Dermis microvascular lymphatic vessel endothelial cell (primary cell): Measurements from ENCODE around the gene NEK11. TPM values are rescaled to one million over a fixed set of nuclear protein-coding genes. Genes with fewer than 3 reads are reported as not detected.

Experiments
- DNase-seq, 2 donors: peaks; one replicate each; pipeline versions ENCODE4 v3.0.0 to v3.0.0-alpha.2; 2010; ENCODE audit warnings: low read depth in 2 of 2
- total RNA-seq: library from RNA; depleted of rRNA; stranded (reverse); fragments of >200 nt; gene quantifications from 2 replicates; pipeline ENCODE4 v1.2.1, GENCODE V29; 2014

The NEK11 gene
- total RNA-seq, 1 donor from 2014 or later = 1.7 TPM

GRCh38 chr3:131223373-131224289 is 197.0 kb downstream of the NEK11 start:
- no peak for DNase-seq

GRCh38 chr3:131224886-131225550 is 198.3 kb downstream of the NEK11 start:
- no peak for DNase-seq

- no peak for DNase-seq
These were observed 201.8 kb downstream of the NEK11 start for GRCh38 chr3:131228522-131228921.

- DNase-seq = peak in 1 of 2 donors; percentile 18
These were observed 205.2 kb downstream of the NEK11 start for GRCh38 chr3:131231710-131232389.

- DNase-seq = no peak
These were observed 206.1 kb downstream of the NEK11 start for GRCh38 chr3:131232711-131233267.

- no peak for DNase-seq
These were observed 207.4 kb downstream of the NEK11 start for GRCh38 chr3:131233900-131234668.

GRCh38 chr3:131236421-131236820 is 209.7 kb downstream of the NEK11 start:
- DNase-seq = no peak

- no peak for DNase-seq
These were observed 211.8 kb downstream of the NEK11 start for GRCh38 chr3:131238496-131238895.

GRCh38 chr3:131239267-131239666 is 212.6 kb downstream of the NEK11 start:
- no peak for DNase-seq

GRCh38 chr3:131242201-131242600 is 215.5 kb downstream of the NEK11 start:
- no peak for DNase-seq

GRCh38 chr3:131250466-131250865 is 223.8 kb downstream of the NEK11 start:
- DNase-seq = no peak

- no peak for DNase-seq
These were observed 233.8 kb downstream of the NEK11 start for GRCh38 chr3:131260525-131260924.

GRCh38 chr3:131261104-131261503 is 234.4 kb downstream of the NEK11 start:
- DNase-seq = no peak

- DNase-seq = no peak
These were observed 248.9 kb downstream of the NEK11 start for GRCh38 chr3:131275556-131275955.

GRCh38 chr3:131277836-131278497 is 251.3 kb downstream of the NEK11 start:
- DNase-seq = no peak

GRCh38 chr3:131279577-131279976 is 252.9 kb downstream of the NEK11 start:
- DNase-seq = no peak

- no peak for DNase-seq
These were observed 255.7 kb downstream of the NEK11 start for GRCh38 chr3:131282379-131282778.

- no peak for DNase-seq
These were observed 256.3 kb downstream of the NEK11 start for GRCh38 chr3:131282967-131283366.

GRCh38 chr3:131283862-131284261 is 257.2 kb downstream of the NEK11 start:
- DNase-seq = no peak

- DNase-seq = no peak
These were observed 257.6 kb downstream of the NEK11 start for GRCh38 chr3:131284302-131284701.

- no peak for DNase-seq
These were observed 258.8 kb downstream of the NEK11 start for GRCh38 chr3:131285456-131285855.
